ENCODE results near the gene PAQR5. TPM values are rescaled to one million over a fixed set of nuclear protein-coding genes. Genes with fewer than 3 reads are reported as not detected.

PAQR5 gene
- total RNA-seq, 2 experiments from 2014 or later: not detected

DNA sequence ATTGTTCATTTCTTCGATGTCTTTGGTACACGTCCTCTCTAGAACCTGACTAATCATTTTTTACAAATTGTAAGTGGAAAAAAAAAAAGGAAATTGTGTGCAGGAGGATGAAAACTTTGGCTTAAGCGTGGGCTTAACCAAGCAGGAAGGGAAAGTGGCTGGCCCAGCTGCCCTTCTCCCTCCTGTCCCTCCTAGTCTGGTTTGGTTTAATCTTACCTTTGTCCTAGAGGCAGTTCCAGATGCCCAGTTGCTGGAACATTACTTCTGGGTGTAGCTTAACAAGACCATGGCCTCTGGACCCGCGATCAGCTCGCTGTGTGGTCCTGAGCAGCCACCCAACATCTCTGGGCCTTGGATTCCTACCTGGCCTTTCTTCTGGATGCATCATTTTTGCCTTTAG is 15.4 kb downstream of the PAQR5 start:
- Mint-ChIP-seq H3K36me3 (ENCODE audit: low read depth) (no peaks in the 10 kb centered on the region), H3K4me1 (no peaks in the 10 kb centered on the region), H3K27me3 (peaks cover 10% of the 10 kb centered on the region), H3K27ac (no peak overlapping the region), H3K4me3 (no peak overlapping the region), H3K9me3 (no peaks in the 10 kb centered on the region)
- POLR2A ChIA-PET: no interaction called here
- no peak for DNase-seq
- CTCF ChIA-PET: interaction anchor here (0.6 to 0.7 kb wide), 2 partner anchors 35 to 1131 kb away, joined by 3 to 4 read pairs; no protein-coding TSS in a partner anchor

DNA sequence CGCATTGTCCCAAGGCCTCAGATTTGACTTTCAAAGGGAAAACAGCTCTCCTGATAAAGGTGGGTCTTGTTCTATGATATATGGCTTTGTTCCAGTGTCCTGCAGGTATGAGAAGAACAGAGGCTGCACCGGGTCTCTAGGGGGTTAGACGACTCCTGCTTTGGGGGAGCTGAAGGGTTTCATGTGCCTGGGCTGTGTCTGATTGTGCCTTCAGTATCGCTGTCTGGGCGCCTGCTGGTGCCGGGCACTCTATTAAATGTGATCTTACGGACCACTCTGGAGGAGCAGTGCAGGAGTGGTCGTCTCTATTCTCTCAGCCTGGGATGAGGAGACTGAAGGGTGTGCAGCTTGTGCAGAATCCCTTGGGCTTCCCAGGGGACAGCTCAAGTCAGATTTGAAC is 16.0 kb downstream of the PAQR5 start:
- no peaks in the 10 kb centered on the region for H3K36me3 Mint-ChIP-seq (ENCODE audit: low read depth)
- peak overlapping the region; percentile 14 for H3K27ac Mint-ChIP-seq
- H3K9me3 Mint-ChIP-seq: no peaks in the 10 kb centered on the region
- ChIA-PET CTCF (interaction anchor here (0.6 to 0.7 kb wide), 2 partner anchors 35 to 1131 kb away, joined by 3 to 4 read pairs; no protein-coding TSS in a partner anchor), POLR2A (no interaction called here)
- H3K4me3 Mint-ChIP-seq: no peak overlapping the region
- H3K27me3 Mint-ChIP-seq: peaks cover 10% of the 10 kb centered on the region
- no peaks in the 10 kb centered on the region for H3K4me1 Mint-ChIP-seq
- DNase-seq: no peak

DNA sequence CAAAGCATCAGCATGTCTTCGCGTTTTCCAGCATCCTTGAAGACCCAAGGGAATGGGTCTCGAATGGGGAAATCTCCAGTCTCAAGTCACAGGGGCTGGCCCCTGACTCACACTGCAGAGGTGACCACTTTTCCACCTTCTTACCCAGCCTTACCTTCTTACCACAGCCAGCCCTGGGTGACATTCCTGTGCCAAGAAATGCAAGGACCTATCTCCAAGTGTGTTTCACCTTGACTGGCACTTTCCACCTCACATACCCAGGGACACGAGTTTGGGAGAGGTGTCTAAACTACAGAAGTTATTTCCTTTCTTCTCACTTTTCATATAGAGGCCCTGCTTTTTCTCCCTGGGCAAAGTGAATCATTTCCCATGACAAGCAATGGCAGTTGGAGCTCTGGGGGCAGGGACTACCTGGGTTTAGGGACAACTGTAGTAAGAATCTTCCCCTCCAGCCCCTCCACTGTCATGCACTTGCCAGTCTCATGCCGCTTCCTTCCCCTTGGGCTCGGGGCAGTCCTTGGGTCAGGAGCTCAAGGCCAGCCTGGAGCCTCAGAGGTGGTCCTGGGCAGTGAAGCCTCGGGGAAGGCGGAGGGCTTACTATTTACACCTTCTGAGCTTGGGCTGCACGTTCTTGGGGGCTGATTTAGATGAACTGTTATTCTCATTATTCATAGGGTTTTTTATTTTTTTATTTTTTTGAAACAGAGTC is 16.8 kb downstream of the PAQR5 start:
- Mint-ChIP-seq H3K9me3 (no peaks in the 10 kb centered on the region), H3K27ac (no peak overlapping the region)
- POLR2A ChIA-PET: no interaction called here

GRCh38 chr15:69316291-69316690 is 17.6 kb downstream of the PAQR5 start:
- Mint-ChIP-seq H3K27me3 (peaks cover 9% of the 10 kb centered on the region), H3K4me3 (no peak overlapping the region), H3K4me1 (peaks cover 8% of the 10 kb centered on the region), H3K36me3 (ENCODE audit: low read depth) (no peaks in the 10 kb centered on the region), H3K9me3 (no peaks in the 10 kb centered on the region), H3K27ac (no peak overlapping the region)
- ChIA-PET POLR2A (no interaction called here), CTCF (no interaction called here)
- DNase-seq: no peak

More for the DNA sequence above, 16.8 kb downstream of the PAQR5 start:
- no peak overlapping the region for H3K4me3 Mint-ChIP-seq
- H3K4me1 Mint-ChIP-seq: peaks cover under 1% of the 10 kb centered on the region
- no peak for DNase-seq
- CTCF ChIA-PET: no interaction called here
- peaks cover 10% of the 10 kb centered on the region for H3K27me3 Mint-ChIP-seq
- no peaks in the 10 kb centered on the region for H3K36me3 Mint-ChIP-seq (ENCODE audit: low read depth)

GRCh38 chr15:69317392-69317841 is 18.7 kb downstream of the PAQR5 start:
- Mint-ChIP-seq H3K27ac (no peak overlapping the region), H3K27me3 (peaks cover 11% of the 10 kb centered on the region), H3K9me3 (no peaks in the 10 kb centered on the region), H3K36me3 (ENCODE audit: low read depth) (no peaks in the 10 kb centered on the region), H3K4me1 (peaks cover 10% of the 10 kb centered on the region), H3K4me3 (no peak overlapping the region)
- DNase-seq: no peak
- POLR2A ChIA-PET: no interaction called here
- CTCF ChIA-PET: interaction anchor here (0.6 kb wide), 1 partner anchor 57 kb away, joined by 5 read pairs; no protein-coding TSS in a partner anchor

DNA sequence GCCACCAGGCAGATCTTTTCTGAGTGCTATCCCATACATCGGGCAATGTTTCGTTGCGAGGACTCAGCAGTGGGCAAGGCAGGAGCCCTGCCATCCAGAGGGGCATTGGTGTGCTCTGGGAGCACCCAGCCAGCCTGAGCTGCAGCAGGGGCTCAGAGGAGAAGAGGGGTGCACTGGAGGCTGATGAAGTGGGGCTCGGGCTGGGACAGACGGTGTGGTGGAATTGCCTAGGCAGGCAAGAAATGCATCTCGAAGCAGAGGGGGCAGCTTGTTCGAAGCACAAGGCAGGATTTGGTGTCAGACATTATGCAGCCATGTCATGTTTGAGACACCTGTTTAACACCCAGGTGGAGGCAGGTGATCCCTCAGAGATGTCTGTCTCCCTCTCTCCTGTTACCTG is 19.3 kb downstream of the PAQR5 start:
- Mint-ChIP-seq H3K4me1 (peaks cover 10% of the 10 kb centered on the region), H3K9me3 (no peaks in the 10 kb centered on the region), H3K36me3 (ENCODE audit: low read depth) (no peaks in the 10 kb centered on the region), H3K4me3 (no peak overlapping the region), H3K27ac (no peak overlapping the region), H3K27me3 (peaks cover 13% of the 10 kb centered on the region)
- ChIA-PET CTCF (no interaction called here), POLR2A (no interaction called here)
- DNase-seq: no peak

DNA sequence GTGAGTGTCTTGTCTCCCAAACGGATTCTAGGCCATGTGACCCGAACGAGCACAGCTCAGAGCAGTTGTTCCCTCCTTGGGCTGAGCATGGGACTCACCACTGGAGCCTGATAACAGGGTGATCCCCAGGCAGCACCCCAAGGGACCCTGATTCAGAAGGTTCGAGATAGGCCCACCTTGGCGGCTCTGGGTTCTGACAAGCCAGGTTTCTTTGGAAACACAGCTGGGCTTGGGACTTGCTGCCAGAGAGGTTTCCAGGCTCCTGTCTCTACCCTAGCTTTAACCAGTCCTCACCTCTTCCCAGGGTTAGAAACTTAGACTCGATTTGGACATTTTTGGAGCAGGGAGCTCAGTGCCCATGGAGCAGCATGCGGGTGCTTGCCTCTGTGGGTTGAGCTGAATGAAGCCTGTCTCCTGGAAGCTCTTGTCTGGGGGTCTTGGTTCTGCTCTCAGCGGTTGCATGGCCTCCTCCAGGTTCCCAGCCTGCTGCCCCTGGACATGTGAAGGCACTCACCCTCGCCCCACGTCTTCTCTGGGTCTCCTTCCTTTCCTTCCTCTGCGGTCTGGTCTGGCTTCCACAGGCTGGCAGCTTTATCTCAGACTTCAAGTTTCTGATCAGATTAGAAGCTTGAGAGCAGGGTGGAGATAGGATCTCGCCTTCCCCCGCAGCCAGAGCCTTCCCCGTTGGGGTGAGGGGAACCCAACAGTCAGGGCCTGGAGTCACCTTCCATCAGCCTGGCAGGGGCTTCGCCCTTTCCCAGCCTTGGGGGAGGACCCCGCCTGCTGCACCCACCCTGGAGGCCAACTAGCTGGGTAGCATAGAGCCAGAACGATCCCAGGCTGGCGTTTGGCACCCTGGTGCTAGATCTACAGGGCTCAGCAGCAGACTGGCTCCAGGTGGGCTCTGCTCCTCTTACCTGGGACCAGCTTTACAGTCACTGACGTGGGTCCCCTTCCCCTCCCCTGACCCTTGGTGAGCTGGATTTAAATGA is 21.0 kb downstream of the PAQR5 start:
- no peaks in the 10 kb centered on the region for H3K9me3 Mint-ChIP-seq
- no peak for DNase-seq
- no peak overlapping the region for H3K27ac Mint-ChIP-seq
- ChIA-PET CTCF (interaction anchor here (1.0 to 1.5 kb wide), 2 partner anchors 12 to 30 kb away, joined by 3 to 4 read pairs; no protein-coding TSS in a partner anchor), POLR2A (no interaction called here)
- H3K27me3 Mint-ChIP-seq: peaks cover 20% of the 10 kb centered on the region
- no peaks in the 10 kb centered on the region for H3K36me3 Mint-ChIP-seq (ENCODE audit: low read depth)
- H3K4me1 Mint-ChIP-seq: peaks cover 10% of the 10 kb centered on the region
- H3K4me3 Mint-ChIP-seq: no peak overlapping the region

DNA sequence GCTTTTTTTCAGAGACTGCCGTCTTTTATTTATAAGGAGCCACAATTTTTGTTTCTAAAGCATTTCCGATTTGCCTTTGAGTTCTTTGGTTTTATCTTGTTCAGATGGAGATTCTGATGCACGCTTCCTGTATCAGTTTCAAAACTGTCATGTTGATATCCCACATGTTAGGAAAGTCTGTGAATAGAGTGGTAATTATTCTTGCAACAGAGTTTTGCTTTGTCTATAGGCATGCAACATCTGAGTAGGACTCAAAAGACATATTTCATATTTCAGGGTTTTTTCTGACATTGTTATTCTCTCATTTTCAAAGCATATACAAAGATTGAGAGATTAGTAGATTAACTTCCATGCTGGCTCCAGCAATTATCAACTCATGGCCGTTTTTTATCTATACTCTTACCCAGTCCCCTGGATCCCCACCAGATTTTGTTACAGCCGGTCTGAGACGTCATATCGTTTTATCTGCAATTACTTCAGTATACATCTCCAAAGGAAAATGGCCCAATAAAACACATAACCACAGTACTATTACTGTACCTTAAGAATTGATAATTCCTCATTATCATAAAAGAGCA is 22.4 kb downstream of the PAQR5 start:
- no peaks in the 10 kb centered on the region for H3K9me3 Mint-ChIP-seq
- no peak overlapping the region for H3K27ac Mint-ChIP-seq
- no peak overlapping the region for H3K4me3 Mint-ChIP-seq
- POLR2A ChIA-PET: no interaction called here
- peaks cover 10% of the 10 kb centered on the region for H3K4me1 Mint-ChIP-seq
- DNase-seq: no peak
- peaks cover 25% of the 10 kb centered on the region for H3K27me3 Mint-ChIP-seq
- H3K36me3 Mint-ChIP-seq (ENCODE audit: low read depth): no peaks in the 10 kb centered on the region
- CTCF ChIA-PET: no interaction called here

DNA sequence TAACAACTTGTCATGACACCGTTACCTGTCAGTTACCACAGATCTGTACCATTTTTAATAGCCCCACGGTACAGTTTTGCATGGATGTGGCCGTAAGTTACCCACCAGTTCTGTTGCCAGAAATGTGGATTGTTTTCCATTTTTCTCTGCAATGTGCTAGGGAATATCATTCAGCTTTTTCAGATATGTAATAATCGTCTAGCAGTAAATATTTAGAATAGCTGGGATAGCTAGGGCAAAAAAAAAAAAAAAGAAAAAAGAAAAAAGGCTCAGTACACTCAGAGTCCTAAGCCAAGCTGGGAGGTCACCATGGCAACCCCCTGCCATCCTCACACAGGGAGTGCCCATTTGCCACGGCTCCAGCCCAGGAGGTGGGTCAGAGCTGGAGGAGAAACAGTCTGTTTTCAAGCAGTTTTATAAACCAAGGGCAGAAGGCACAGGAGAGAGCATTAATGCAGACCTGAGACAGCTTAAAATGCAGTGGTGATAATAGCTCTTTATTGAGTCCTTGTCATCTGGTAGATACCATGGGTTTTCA is 25.2 kb downstream of the PAQR5 start:
- POLR2A ChIA-PET: no interaction called here
- Mint-ChIP-seq H3K4me3 (no peak overlapping the region), H3K4me1 (peaks cover 10% of the 10 kb centered on the region), H3K36me3 (ENCODE audit: low read depth) (no peaks in the 10 kb centered on the region), H3K27me3 (peaks cover 22% of the 10 kb centered on the region), H3K9me3 (no peaks in the 10 kb centered on the region), H3K27ac (no peak overlapping the region)
- no peak for DNase-seq
- CTCF ChIA-PET: no interaction called here

GRCh38 chr15:69324565-69324964 is 25.9 kb downstream of the PAQR5 start:
- Mint-ChIP-seq H3K4me3 (no peak overlapping the region), H3K4me1 (peaks cover 10% of the 10 kb centered on the region), H3K27ac (no peak overlapping the region), H3K27me3 (peaks cover 22% of the 10 kb centered on the region), H3K9me3 (no peaks in the 10 kb centered on the region), H3K36me3 (ENCODE audit: low read depth) (no peaks in the 10 kb centered on the region)
- ChIA-PET POLR2A (no interaction called here), CTCF (no interaction called here)
- DNase-seq: no peak

DNA sequence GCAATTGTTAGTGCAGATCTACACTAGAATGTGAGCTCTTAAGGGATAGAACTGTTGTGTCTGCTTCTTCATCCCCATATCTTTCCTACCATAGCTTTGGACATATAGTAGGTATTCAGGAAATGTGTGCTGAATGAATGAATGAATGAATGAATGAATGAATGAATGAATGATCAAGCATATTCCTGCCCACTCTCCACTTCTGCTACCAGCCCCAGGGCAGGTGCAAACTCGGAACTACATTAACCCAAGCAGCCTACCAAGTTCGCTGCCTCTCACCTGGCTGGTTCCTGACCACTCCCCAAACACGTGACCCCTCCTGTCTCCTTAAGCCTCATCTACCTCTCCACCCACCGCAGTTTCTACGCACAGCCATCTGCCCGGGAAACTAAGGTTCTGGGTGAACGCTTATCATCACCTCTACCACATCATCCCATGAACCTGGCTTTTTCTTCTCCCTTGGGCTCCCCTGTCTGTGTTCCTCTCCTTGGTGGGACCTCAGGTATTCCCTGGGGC is 26.8 kb downstream of the PAQR5 start:
- Mint-ChIP-seq H3K27me3 (peaks cover 22% of the 10 kb centered on the region), H3K4me1 (peaks cover 10% of the 10 kb centered on the region), H3K36me3 (ENCODE audit: low read depth) (no peaks in the 10 kb centered on the region), H3K27ac (no peak overlapping the region), H3K4me3 (no peak overlapping the region), H3K9me3 (no peaks in the 10 kb centered on the region)
- POLR2A ChIA-PET: no interaction called here
- CTCF ChIA-PET: interaction anchor here (0.6 kb wide), 1 partner anchor 1524 kb away, joined by 5 read pairs; no protein-coding TSS in a partner anchor
- no peak for DNase-seq

DNA sequence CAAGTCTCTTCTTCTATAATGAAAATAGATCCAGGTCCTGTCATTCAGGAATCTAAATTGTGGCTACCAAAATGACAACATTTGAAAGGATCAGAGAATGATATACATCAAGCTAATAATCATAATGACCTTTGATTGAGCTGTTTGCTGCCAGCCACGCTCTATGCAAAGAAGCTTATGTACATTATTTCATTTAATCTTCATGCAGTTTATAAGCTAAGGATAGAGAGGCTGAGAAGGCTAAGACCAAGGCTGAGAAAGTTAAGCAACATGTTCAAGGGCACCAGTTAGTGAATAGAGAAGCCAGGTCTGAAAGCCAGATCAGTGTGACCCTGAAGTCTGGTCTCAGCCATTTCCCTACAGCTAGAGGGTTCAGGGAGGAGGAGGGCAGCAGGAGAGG is 29.4 kb downstream of the PAQR5 start:
- H3K9me3 Mint-ChIP-seq: no peaks in the 10 kb centered on the region

More for the DNA sequence above, 29.4 kb downstream of the PAQR5 start:
- POLR2A ChIA-PET: no interaction called here
- no peak for DNase-seq
- Mint-ChIP-seq H3K36me3 (ENCODE audit: low read depth) (no peaks in the 10 kb centered on the region), H3K4me1 (no peaks in the 10 kb centered on the region), H3K27ac (no peak overlapping the region), H3K4me3 (no peak overlapping the region), H3K27me3 (peaks cover 14% of the 10 kb centered on the region)
- CTCF ChIA-PET: no interaction called here
